Stimulated activated naive CD8-positive, alpha-beta T cell treated with anti-CD3 and anti-CD28 coated beads, Interleukin-15, Interleukin-2, amounts not matched to agents 100 ng/mL and 50 ng/mL, for 24 hours (primary cell): ENCODE measurements around the gene RNF25.
"Not testable (repeated sequence)": the region's sequence is repeated elsewhere in the genome, so short reads cannot be mapped to it uniquely, and the experiment has no call there.

Experiments
- H3K27ac Mint-ChIP-seq: one replicate; pipeline ENCODE4 v1.8.0; 2021; ENCODE audit warnings: mild to moderate bottlenecking, mixed read lengths
- H3K27me3 Mint-ChIP-seq: one replicate; pipeline ENCODE4 v1.8.0; 2021; ENCODE audit warnings: mixed read lengths
- H3K36me3 Mint-ChIP-seq: one replicate; pipeline ENCODE4 v1.8.0; 2021; ENCODE audit warnings: low read depth, mixed read lengths
- H3K4me1 Mint-ChIP-seq: one replicate; pipeline ENCODE4 v1.8.0; 2021; ENCODE audit warnings: low read depth, mixed read lengths
- H3K4me3 Mint-ChIP-seq: one replicate; pipeline ENCODE4 v1.8.0; 2021; ENCODE audit warnings: mild to moderate bottlenecking, mixed read lengths
- H3K9me3 Mint-ChIP-seq: one replicate; pipeline ENCODE4 v1.8.0; 2021; ENCODE audit warnings: mixed read lengths

The RNF25 gene

DNA sequence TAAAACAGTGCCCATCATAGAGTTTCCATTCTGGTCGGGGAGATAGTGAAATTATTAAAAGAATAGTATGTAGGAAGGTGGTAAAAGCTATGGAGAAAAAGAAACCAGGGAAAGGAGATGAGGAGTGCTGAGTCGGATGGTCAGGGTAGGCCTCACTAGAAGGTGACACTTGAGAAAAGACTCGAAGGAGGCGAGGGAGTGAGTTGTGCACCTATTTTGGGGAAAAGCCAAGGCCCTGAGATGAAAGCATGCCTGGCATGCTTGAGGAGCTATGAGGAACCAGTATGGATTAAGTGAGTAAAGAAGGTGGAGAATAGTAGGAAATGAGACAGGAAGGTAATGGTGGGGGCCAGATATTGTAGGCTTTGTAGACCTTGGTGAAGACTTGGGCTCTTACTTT lies 31.5 kb upstream of the RNF25 start:
- no peaks in the 10 kb centered on the region for H3K9me3 Mint-ChIP-seq
- no peak overlapping the region for H3K4me3 Mint-ChIP-seq
- peaks cover 8% of the 10 kb centered on the region for H3K36me3 Mint-ChIP-seq
- H3K27me3 Mint-ChIP-seq: no peaks in the 10 kb centered on the region
- no peaks in the 10 kb centered on the region for H3K4me1 Mint-ChIP-seq
- no peak overlapping the region for H3K27ac Mint-ChIP-seq

DNA sequence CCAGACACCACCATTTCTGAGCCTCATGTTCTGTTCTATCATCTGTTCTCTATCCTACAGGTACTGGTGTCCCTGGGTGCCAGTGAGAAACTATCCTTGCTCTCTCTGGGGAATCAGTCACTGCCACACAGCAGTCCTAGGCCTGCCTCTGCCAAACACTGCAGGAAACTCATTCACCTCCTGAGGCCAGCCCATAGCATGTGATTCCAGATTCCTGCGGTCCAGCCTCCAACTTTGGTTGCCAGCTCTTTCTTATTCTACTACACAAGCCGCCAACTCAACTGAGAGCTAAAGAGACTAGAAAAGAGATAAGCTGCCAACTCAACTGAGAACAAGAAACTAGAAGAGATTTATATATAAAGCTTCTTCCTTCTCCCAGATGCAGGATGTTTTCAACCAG lies 30.0 kb upstream of the RNF25 start:
- H3K9me3 Mint-ChIP-seq: no peaks in the 10 kb centered on the region
- H3K36me3 Mint-ChIP-seq: peaks cover 8% of the 10 kb centered on the region
- no peak overlapping the region for H3K4me3 Mint-ChIP-seq
- no peaks in the 10 kb centered on the region for H3K27me3 Mint-ChIP-seq
- no peaks in the 10 kb centered on the region for H3K4me1 Mint-ChIP-seq
- no peak overlapping the region for H3K27ac Mint-ChIP-seq

DNA sequence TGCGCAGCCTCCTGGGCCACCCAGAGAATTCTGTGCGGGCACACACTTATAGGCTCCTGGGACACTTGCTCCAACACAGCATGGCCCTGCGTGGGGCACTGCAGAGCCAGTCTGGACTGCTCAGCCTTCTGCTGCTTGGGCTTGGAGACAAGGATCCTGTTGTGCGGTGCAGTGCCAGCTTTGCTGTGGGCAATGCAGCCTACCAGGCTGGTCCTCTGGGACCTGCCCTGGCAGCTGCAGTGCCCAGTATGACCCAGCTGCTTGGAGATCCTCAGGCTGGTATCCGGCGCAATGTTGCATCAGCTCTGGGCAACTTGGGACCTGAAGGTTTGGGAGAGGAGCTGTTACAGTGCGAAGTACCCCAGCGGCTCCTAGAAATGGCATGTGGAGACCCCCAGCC lies 27.1 kb upstream of the RNF25 start:
- Mint-ChIP-seq H3K4me1 (no peaks in the 10 kb centered on the region), H3K36me3 (peaks cover 8% of the 10 kb centered on the region), H3K9me3 (no peaks in the 10 kb centered on the region), H3K27ac (no peak overlapping the region), H3K4me3 (no peak overlapping the region), H3K27me3 (no peaks in the 10 kb centered on the region)

DNA sequence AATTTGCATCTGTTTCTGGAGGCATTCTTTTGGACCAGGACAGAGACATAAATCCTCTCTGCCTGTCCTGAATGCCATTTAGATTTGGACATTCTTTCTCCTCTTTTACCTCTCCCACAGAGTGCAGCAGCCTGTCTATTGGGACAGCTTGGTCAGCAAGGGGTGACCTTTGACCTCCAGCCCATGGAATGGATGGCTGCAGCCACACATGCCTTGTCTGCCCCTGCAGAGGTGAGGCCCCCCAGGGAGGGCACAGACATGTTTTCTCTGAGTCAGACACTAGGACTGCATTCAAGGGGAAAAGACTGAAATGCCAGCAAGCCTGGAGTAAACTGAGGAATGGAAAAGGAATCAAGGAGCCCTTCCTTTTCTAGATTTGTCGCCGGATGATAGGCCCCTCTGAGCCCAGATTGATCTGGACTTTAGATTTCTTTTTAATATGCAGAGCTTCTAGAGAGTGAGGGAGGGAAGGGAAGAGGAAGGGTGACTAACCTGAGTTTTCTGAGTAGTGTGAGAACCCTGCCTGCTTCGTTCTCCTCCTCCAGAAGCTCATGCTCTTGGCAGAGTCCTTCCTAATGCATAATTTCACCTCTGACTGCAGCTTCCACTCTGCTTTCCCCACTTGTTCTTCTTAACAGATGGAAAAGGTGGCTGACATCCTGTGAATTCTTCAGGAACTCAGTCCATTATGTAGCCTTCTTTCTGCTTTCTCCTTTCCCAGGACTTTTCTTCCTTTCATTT lies 22.8 kb upstream of the RNF25 start:
- no peaks in the 10 kb centered on the region for H3K4me1 Mint-ChIP-seq

DNA sequence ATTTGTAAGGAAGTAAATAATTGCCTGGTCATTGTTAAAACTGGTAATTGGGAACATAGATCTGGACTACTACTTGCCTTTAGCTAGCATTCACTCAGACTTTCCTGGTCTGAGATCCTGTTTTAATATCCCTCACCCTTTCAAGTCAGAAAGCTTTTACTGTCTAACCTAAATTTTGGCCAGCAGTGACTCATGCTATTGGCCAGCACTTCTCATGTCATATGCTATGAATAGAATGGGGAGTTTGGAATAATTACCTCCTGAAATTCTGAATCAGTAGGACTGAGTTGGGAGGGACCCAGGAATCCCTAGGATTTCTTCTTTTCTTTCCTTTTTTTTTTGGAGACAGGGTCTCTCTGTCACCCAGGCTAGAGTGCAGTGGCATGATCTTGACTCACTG lies 19.4 kb upstream of the RNF25 start:
- H3K27ac Mint-ChIP-seq: no peak overlapping the region
- H3K4me3 Mint-ChIP-seq: no peak overlapping the region
- peaks cover 13% of the 10 kb centered on the region for H3K36me3 Mint-ChIP-seq
- H3K27me3 Mint-ChIP-seq: no peaks in the 10 kb centered on the region
- H3K9me3 Mint-ChIP-seq: no peaks in the 10 kb centered on the region
- H3K4me1 Mint-ChIP-seq: no peaks in the 10 kb centered on the region

More for the DNA sequence above, 22.8 kb upstream of the RNF25 start:
- Mint-ChIP-seq H3K36me3 (peaks cover 9% of the 10 kb centered on the region), H3K27ac (no peak overlapping the region), H3K27me3 (no peaks in the 10 kb centered on the region), H3K4me3 (no peak overlapping the region), H3K9me3 (no peaks in the 10 kb centered on the region)

DNA sequence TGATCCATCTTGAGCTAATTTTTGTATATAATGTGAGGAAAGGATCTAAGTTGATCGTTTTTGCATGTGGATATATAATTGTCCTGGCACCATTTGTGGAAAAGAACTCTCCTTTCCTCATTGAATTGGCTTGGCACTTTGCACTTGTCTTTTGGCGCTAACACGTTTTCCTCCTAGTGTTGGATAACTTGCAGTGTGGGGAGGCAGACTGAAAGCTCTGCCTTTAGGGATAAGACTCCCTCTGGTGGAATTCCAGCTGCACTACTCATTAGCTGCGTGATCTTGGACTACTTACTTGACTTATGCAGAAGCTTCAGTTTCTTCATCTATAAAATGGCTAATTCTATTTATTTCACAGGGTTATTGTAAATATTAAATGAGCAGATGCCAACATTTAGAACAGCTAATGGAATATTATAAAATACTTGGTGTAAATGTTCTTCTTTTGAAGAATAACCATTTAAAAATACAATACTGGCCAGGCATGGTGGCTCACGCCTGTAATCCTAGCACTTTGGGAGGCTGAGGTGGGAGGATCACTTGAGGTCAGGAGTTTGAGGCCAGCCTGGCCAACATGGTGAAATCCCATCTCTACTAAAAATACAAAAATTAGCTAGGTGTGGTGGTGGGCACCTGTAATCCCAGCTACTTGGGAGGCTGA lies 15.7 kb upstream of the RNF25 start:
- H3K36me3 Mint-ChIP-seq: peaks cover 19% of the 10 kb centered on the region
- not testable (repeated sequence) for H3K27me3 Mint-ChIP-seq, H3K4me3 Mint-ChIP-seq, H3K4me1 Mint-ChIP-seq, H3K9me3 Mint-ChIP-seq, H3K27ac Mint-ChIP-seq

DNA sequence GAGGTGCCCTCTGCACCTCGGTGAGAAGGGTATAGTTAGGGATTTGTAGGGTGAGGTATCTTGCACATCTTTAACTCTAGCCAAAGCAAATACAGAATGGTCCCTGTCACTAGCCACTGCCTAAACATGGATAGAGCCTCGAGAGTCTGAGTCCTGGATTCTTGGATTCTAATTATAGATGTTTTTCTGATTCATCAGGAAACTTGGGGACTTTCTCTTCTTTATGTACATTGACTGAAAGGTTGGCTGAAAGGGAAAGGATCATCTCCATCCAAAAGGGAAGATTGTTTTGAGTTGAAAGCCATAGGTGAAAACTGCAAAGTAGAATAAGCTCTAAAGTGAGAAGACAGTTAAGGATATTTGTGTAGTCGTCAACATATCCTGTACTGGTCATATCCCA lies 8.3 kb upstream of the RNF25 start:
- Mint-ChIP-seq H3K4me1 (no peaks in the 10 kb centered on the region), H3K36me3 (peaks cover 5% of the 10 kb centered on the region), H3K27me3 (no peaks in the 10 kb centered on the region), H3K9me3 (no peaks in the 10 kb centered on the region), H3K4me3 (no peak overlapping the region), H3K27ac (no peak overlapping the region)

DNA sequence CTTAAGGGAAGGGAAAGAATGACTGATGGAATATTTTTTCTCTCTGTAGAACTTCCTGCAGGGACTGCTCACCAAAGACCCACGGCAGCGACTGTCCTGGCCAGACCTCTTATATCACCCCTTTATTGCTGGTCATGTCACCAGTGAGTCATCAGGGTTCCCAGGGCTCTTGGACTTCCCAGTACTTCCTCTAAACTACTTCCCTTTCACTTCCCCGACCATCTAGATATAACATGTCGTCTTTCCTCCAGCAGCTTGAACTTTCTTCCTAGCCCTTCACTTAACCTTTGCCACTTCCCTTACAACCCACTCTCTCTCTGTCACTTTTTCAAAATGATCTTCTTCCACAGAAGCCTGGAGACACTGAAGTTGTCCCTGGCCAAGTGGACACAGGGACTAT lies 7.3 kb upstream of the RNF25 start:
- Mint-ChIP-seq H3K27ac (no peak overlapping the region), H3K27me3 (no peaks in the 10 kb centered on the region), H3K9me3 (no peaks in the 10 kb centered on the region), H3K4me3 (no peak overlapping the region), H3K4me1 (no peaks in the 10 kb centered on the region), H3K36me3 (no peaks in the 10 kb centered on the region)

DNA sequence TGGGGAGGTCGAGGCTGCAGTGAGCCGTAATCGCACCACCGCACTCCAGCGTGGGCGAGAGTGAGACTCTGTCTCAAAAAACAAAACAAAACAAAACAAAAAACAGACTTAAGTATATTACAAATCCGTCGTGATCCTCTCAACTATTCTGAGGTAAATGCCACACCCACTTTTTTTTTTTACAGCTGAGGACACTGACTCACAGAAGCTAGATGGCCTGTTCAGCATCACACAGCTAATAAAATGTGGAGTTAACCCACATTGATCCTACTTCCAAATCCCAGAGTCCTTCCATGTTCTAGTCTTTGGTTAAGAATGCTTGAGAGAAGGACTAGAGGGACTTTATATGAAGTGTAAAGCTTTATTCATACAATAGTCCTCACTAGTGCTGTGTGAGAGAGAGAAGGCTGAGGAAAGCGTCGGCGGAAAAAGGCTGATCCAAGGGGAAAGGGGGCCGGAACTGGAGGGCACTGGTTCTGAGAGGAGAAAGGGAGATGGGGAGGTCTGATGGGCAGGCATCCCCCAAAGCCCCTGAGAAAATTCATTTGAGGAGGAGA lies 627 bp downstream of the RNF25 start:
- H3K27me3 Mint-ChIP-seq: no peaks in the 10 kb centered on the region
- peaks cover 18% of the 10 kb centered on the region for H3K36me3 Mint-ChIP-seq
- H3K4me1 Mint-ChIP-seq: peaks cover 25% of the 10 kb centered on the region
- H3K27ac Mint-ChIP-seq: peak overlapping the region; percentile 98
- H3K9me3 Mint-ChIP-seq: no peaks in the 10 kb centered on the region
- H3K4me3 Mint-ChIP-seq: peak overlapping the region; percentile 98

DNA sequence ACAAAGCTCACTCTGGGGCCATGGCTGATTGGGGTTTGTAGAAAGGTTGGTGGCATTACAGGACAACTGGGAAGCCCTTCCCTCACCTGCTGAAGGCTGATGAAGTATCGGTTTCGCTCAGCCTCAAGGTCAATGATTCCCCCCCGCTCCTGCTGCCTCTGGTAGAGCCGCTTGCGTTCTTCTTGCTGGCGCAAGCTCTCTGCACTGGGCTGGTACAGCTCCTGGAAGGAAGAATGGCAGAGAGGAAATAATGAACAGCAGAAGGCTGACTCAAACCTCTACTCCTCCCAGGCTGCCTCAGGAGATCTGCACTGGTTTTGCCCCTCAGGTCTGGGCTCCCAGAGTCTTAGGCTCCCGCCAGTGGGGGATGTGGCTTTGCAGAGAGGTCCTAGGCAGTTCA lies 7.1 kb downstream of the RNF25 start:
- peaks cover 67% of the 10 kb centered on the region for H3K36me3 Mint-ChIP-seq

DNA sequence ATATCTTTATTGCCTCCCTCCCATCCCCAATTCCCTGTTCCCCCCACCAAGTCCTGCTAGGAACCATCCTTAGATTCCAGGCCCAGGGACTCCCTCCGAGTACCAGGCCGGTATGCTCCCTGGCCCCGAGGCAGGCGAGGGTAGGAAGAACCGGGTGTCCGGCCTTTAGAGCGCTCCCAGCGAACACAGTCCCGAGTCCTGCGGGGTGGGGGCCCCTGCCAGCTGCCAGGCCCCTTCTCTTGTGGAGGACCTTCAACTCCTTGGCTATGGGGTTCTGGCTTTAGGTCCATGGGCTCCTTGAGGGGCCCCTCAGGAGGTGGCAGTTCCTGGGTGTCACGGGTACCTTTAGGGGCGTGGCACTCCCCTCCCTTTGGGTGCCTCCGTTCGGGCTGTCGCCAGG lies 7.9 kb downstream of the RNF25 start:
- Mint-ChIP-seq H3K4me3 (no peak overlapping the region), H3K36me3 (peaks cover 69% of the 10 kb centered on the region), H3K27ac (no peak overlapping the region), H3K4me1 (peaks cover 16% of the 10 kb centered on the region), H3K9me3 (no peaks in the 10 kb centered on the region), H3K27me3 (no peaks in the 10 kb centered on the region)

More for the DNA sequence above, 7.1 kb downstream of the RNF25 start:
- no peaks in the 10 kb centered on the region for H3K9me3 Mint-ChIP-seq
- no peaks in the 10 kb centered on the region for H3K27me3 Mint-ChIP-seq
- H3K27ac Mint-ChIP-seq: no peak overlapping the region
- H3K4me3 Mint-ChIP-seq: no peak overlapping the region
- H3K4me1 Mint-ChIP-seq: peaks cover 13% of the 10 kb centered on the region

DNA sequence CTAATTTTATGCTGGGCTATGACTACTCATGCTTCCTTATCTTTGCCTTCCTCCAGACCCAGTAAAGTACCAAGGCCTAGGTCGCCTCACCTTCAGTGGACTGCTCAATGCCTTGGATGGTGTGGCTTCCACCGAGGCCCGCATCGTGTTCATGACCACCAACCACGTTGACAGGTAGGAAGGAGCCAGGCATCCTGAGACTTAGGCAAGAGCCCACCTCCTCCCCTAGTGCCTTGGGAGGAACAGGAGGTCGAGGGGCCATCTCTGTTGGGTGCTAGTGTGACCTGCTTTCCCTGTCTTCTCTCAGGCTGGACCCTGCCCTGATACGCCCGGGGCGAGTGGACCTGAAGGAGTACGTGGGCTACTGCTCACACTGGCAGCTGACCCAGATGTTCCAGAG lies 9.0 kb downstream of the RNF25 start:
- Mint-ChIP-seq H3K4me3 (no peak overlapping the region), H3K4me1 (peaks cover 26% of the 10 kb centered on the region), H3K27ac (no peak overlapping the region), H3K27me3 (no peaks in the 10 kb centered on the region), H3K9me3 (no peaks in the 10 kb centered on the region), H3K36me3 (peaks cover 69% of the 10 kb centered on the region)

DNA sequence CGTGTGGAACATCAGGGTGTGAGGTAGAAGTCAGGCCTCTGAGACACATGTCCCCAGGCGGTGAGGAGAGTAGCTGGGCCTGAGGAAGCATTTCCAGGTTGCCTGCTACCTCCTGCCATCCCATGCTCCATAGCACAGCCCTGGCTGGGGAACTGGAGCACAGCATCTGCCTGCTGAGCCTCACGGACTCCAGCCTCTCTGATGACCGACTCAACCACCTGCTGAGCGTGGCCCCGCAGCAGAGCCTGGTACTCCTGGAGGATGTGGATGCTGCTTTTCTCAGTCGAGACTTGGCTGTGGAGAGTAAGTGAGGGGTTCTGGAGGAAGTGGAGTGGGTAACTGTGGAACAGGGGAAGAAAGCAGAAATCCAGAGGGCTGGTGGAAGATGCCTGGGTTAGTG lies 9.4 kb downstream of the RNF25 start:
- H3K4me3 Mint-ChIP-seq: no peak overlapping the region
- no peaks in the 10 kb centered on the region for H3K9me3 Mint-ChIP-seq
- H3K4me1 Mint-ChIP-seq: peaks cover 31% of the 10 kb centered on the region
- H3K27me3 Mint-ChIP-seq: no peaks in the 10 kb centered on the region
- peaks cover 69% of the 10 kb centered on the region for H3K36me3 Mint-ChIP-seq
- H3K27ac Mint-ChIP-seq: no peak overlapping the region

DNA sequence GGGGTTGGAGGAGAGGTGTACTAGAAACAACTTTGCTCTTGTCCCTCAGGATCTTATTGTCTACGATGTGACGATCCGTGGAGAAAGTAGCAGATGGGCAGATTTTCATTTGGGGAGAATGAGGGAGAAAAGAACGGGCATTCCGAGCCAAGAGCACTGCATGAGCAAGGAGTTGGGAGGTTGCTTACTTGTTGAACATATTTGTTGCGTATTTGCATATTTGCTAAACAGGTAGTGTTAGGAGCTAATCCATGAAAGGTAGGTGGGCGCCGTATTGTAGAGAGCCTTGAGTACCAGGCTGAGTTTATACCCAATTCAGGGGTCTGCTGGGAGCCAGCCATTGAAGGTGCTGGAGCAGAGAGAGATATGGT lies 11.8 kb downstream of the RNF25 start:
- Mint-ChIP-seq H3K4me1 (peaks cover 38% of the 10 kb centered on the region), H3K36me3 (peaks cover 66% of the 10 kb centered on the region), H3K9me3 (no peaks in the 10 kb centered on the region), H3K4me3 (peak overlapping the region; percentile 97), H3K27me3 (no peaks in the 10 kb centered on the region), H3K27ac (peak overlapping the region; percentile 94)

DNA sequence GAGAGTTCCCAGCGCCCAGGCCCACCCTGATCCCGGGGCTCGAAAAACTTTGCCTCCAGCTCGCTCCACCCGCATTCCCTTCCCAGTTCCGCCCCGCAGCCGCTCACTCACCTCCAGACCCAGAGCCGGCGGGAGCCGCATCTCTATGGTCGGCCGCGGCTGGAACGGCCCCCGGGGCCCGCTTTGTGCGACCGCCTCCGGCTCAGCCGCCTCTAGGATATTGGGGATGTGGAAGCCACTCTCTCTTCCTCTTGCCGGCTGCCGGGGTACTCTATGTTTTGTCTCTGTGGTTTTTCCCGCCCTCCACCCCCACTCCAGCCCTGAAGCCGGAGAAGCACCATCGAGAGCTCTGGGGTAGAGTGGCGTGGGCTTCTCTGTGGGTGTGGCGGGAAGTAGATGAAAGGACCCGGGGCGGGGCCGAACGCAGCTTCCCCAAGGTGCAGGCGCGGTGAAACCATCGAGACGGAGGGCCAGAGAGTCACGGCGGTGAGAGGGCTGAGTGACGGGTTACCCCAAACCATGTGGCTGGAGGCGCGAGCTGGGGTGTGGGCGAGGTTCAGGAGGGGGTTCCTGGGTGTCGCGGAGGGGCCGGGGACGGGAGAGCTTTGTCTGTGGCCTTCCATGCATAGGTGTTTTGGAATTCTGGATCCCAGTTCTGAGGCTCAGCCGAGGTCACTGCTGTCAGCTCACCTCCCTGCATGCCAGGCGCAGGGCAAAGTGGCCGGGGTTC lies 12.4 kb downstream of the RNF25 start, which contains the start of the genes BCS1L and ZNF142:
BCS1L (plus strand) TSS at position 426 of the 730 bp plus-strand sequence. CDS start 1,305 bp downstream, outside the sequence.
ZNF142 (minus strand) TSS at position 366 of the 730 bp plus-strand sequence. CDS start 3,194 bp downstream, outside the sequence.
- peak within 1 kb of the TSS; percentile 97 for H3K4me3 Mint-ChIP-seq
- no peaks in the 10 kb centered on the region for H3K27me3 Mint-ChIP-seq
- peaks cover 64% of the 10 kb centered on the region for H3K36me3 Mint-ChIP-seq
- peak within 1 kb of the TSS; percentile 94 for H3K27ac Mint-ChIP-seq
- peaks cover 38% of the 10 kb centered on the region for H3K4me1 Mint-ChIP-seq
- H3K9me3 Mint-ChIP-seq: no peaks in the 10 kb centered on the region
